BE2C (cell line): ENCODE data around the gene ABCE1.

Source experiments
- DNase-seq: peaks from one replicate; pipeline ENCODE4 v3.0.0-alpha.2; 2020
- H3K27me3 ChIP-seq: fragments of 250-450 bp; sonication (Bioruptor Pico); 2 replicates; pipeline ENCODE4 v1.5.1; 2020; ENCODE audit warnings: mild to moderate bottlenecking
- H3K36me3 ChIP-seq: fragments of 250-450 bp; sonication (Bioruptor Pico); 2 replicates; pipeline ENCODE4 v1.5.1; 2020; ENCODE audit warnings: mild to moderate bottlenecking
- H3K4me1 ChIP-seq: fragments of 250-450 bp; sonication (Bioruptor Pico); 2 replicates; pipeline ENCODE4 v1.5.1; 2020
- H3K4me3 ChIP-seq: 2 replicates; pipeline ENCODE4 v1.5.1; 2011; ENCODE audit warnings: low read depth, low read length
- H3K9me3 ChIP-seq: fragments of 250-450 bp; sonication (Bioruptor Pico); 2 replicates; pipeline ENCODE4 v1.5.1; 2020
- CTCF ChIP-seq: IDR thresholded peaks from 2 replicates; pipeline ENCODE4 v1.5.1; 2012; ENCODE audit warnings: mild to moderate bottlenecking, low read depth, low read length

ABCE1 gene

GRCh38 chr4:145058256-145058655 is 39.9 kb upstream of the ABCE1 start:
- Histone ChIP-seq H3K4me1 (no peaks in the 10 kb centered on the region), H3K36me3 (no peaks in the 10 kb centered on the region; the same call in 1 of the 2 replicates), H3K9me3 (no peaks in the 10 kb centered on the region), H3K4me3 (no peak overlapping the region), H3K27me3 (no peaks in the 10 kb centered on the region)
- TF ChIP-seq CTCF = no peak
- no peak for DNase-seq

- peak; percentile 20; the same call in 1 of the 2 replicates for TF ChIP-seq CTCF
- DNase-seq = no peak
- Histone ChIP-seq H3K4me3 (no peak overlapping the region), H3K36me3 (no peaks in the 10 kb centered on the region), H3K4me1 (0 out of 2 replicates have a peak, but pooled peaks cover 3% of the 10 kb centered on the region), H3K9me3 (no peaks in the 10 kb centered on the region), H3K27me3 (no peaks in the 10 kb centered on the region)
Measured at GRCh38 chr4:145061318-145061920, 36.7 kb upstream of the ABCE1 start.

- Histone ChIP-seq H3K9me3 (no peaks in the 10 kb centered on the region), H3K4me3 (no peak overlapping the region), H3K36me3 (no peaks in the 10 kb centered on the region), H3K4me1 (0 out of 2 replicates have a peak, but pooled peaks cover 3% of the 10 kb centered on the region), H3K27me3 (no peaks in the 10 kb centered on the region)
- no peak for DNase-seq
- TF ChIP-seq CTCF = no peak
Measured at GRCh38 chr4:145066063-145066501, 32.0 kb upstream of the ABCE1 start.

GRCh38 chr4:145069361-145069760 is 28.8 kb upstream of the ABCE1 start:
- Histone ChIP-seq H3K4me3 (no peak overlapping the region), H3K9me3 (no peaks in the 10 kb centered on the region), H3K27me3 (no peaks in the 10 kb centered on the region), H3K4me1 (0 out of 2 replicates have a peak, but pooled peaks cover 3% of the 10 kb centered on the region), H3K36me3 (no peaks in the 10 kb centered on the region; the same call in 1 of the 2 replicates)
- no peak for DNase-seq
- TF ChIP-seq CTCF = no peak

GRCh38 chr4:145071560-145071959 is 26.6 kb upstream of the ABCE1 start:
- H3K4me1 ChIP-seq = no peaks in the 10 kb centered on the region
- no peak for DNase-seq
- peaks cover 5% of the 10 kb centered on the region for H3K36me3 ChIP-seq
- H3K4me3 ChIP-seq = no peak overlapping the region
- H3K27me3 ChIP-seq = no peaks in the 10 kb centered on the region
- TF ChIP-seq CTCF = no peak
- no peaks in the 10 kb centered on the region for H3K9me3 ChIP-seq

- no peaks in the 10 kb centered on the region for H3K9me3 ChIP-seq
- H3K27me3 ChIP-seq = no peaks in the 10 kb centered on the region
- no peak for TF ChIP-seq CTCF
- peaks cover 11% of the 10 kb centered on the region for H3K36me3 ChIP-seq
- H3K4me1 ChIP-seq = no peaks in the 10 kb centered on the region
- DNase-seq = no peak
- H3K4me3 ChIP-seq = no peak overlapping the region
Measured at GRCh38 chr4:145075742-145076468, 22.2 kb upstream of the ABCE1 start.
